ENCODE measurements around the gene CA10.

CA10 gene

GRCh38 chr17:51630101-51630671, 528.3 kb downstream of the CA10 start:
- H3K27me3 ChIP-seq (ENCODE audit: insufficient read depth, low read length, poor library complexity, severe bottlenecking): no peaks in the 10 kb centered on the region

GRCh38 chr17:51629232-51629631, 529.3 kb downstream of the CA10 start:
- Histone ChIP-seq H3K79me2 (ENCODE audit: insufficient read depth, low read length) (no peaks in the 10 kb centered on the region), H3K4me1 (ENCODE audit: insufficient read depth, low read length, poor library complexity, severe bottlenecking) (peaks cover 12% of the 10 kb centered on the region), H3K27me3 (ENCODE audit: insufficient read depth, low read length, poor library complexity, severe bottlenecking) (no peaks in the 10 kb centered on the region), H3F3A (ENCODE audit: low read depth) (no peaks in the 10 kb centered on the region), H3K9ac (ENCODE audit: low read depth, low read length, poor library complexity, severe bottlenecking) (no peak overlapping the region), H3K9me3 (ENCODE audit: insufficient read depth, low read depth, low read length) (no peaks in the 10 kb centered on the region), H3K4me2 (ENCODE audit: low read depth, low read length, poor library complexity, severe bottlenecking) (no peak overlapping the region), H3K9me2 (replicated peaks; ENCODE audit: low read depth, low read length) (no peaks in the 10 kb centered on the region), H3K4me3 (ENCODE audit: low read length, poor library complexity, severe bottlenecking) (no peak overlapping the region), H3K36me3 (ENCODE audit: insufficient read depth, low read length) (no peaks in the 10 kb centered on the region), H4K20me1 (ENCODE audit: insufficient read depth, low read length, poor library complexity, severe bottlenecking) (no peaks in the 10 kb centered on the region), H2AFZ (ENCODE audit: low read length) (no peak overlapping the region)
- no peak for TF ChIP-seq EZH2phosphoT487 (IDR thresholded peaks at IDR 0.05; ENCODE audit: borderline replicate concordance)
- TF ChIP-seq CTCF (conservative IDR thresholded peaks at IDR 0.05; ENCODE audit: low read length): no peak

More at GRCh38 chr17:51630101-51630671, 528.3 kb downstream of the CA10 start:
- TF ChIP-seq EZH2phosphoT487 (IDR thresholded peaks at IDR 0.05; ENCODE audit: borderline replicate concordance) (no peak), CTCF (conservative IDR thresholded peaks at IDR 0.05; ENCODE audit: low read length) (no peak)
- no peaks in the 10 kb centered on the region for H3K36me3 ChIP-seq (ENCODE audit: insufficient read depth, low read length)
- no peak overlapping the region for H3K4me3 ChIP-seq (ENCODE audit: low read length, poor library complexity, severe bottlenecking)
- H3K4me2 ChIP-seq (ENCODE audit: low read depth, low read length, poor library complexity, severe bottlenecking): no peak overlapping the region
- no peak overlapping the region for H2AFZ ChIP-seq (ENCODE audit: low read length)
- peaks cover 12% of the 10 kb centered on the region for H3K4me1 ChIP-seq (ENCODE audit: insufficient read depth, low read length, poor library complexity, severe bottlenecking)
- no peaks in the 10 kb centered on the region for H3K9me3 ChIP-seq (ENCODE audit: insufficient read depth, low read depth, low read length)
- no peaks in the 10 kb centered on the region for H3K9me2 ChIP-seq (replicated peaks; ENCODE audit: low read depth, low read length)
- no peaks in the 10 kb centered on the region for H3K79me2 ChIP-seq (ENCODE audit: insufficient read depth, low read length)
- H3K9ac ChIP-seq (ENCODE audit: low read depth, low read length, poor library complexity, severe bottlenecking): no peak overlapping the region
- H4K20me1 ChIP-seq (ENCODE audit: insufficient read depth, low read length, poor library complexity, severe bottlenecking): no peaks in the 10 kb centered on the region
- no peaks in the 10 kb centered on the region for H3F3A ChIP-seq (ENCODE audit: low read depth)

- no peak overlapping the region for H3K4me3 ChIP-seq (ENCODE audit: low read length, poor library complexity, severe bottlenecking)
- no peaks in the 10 kb centered on the region for H4K20me1 ChIP-seq (ENCODE audit: insufficient read depth, low read length, poor library complexity, severe bottlenecking)
- H3K36me3 ChIP-seq (ENCODE audit: insufficient read depth, low read length): no peaks in the 10 kb centered on the region
- no peaks in the 10 kb centered on the region for H3K79me2 ChIP-seq (ENCODE audit: insufficient read depth, low read length)
- no peaks in the 10 kb centered on the region for H3K9me2 ChIP-seq (replicated peaks; ENCODE audit: low read depth, low read length)
- no peak overlapping the region for H2AFZ ChIP-seq (ENCODE audit: low read length)
- peaks cover 12% of the 10 kb centered on the region for H3K4me1 ChIP-seq (ENCODE audit: insufficient read depth, low read length, poor library complexity, severe bottlenecking)
- no peak overlapping the region for H3K9ac ChIP-seq (ENCODE audit: low read depth, low read length, poor library complexity, severe bottlenecking)
- TF ChIP-seq CTCF (conservative IDR thresholded peaks at IDR 0.05; ENCODE audit: low read length) (no peak), EZH2phosphoT487 (IDR thresholded peaks at IDR 0.05; ENCODE audit: borderline replicate concordance) (no peak)
- H3F3A ChIP-seq (ENCODE audit: low read depth): no peaks in the 10 kb centered on the region
- H3K27me3 ChIP-seq (ENCODE audit: insufficient read depth, low read length, poor library complexity, severe bottlenecking): no peaks in the 10 kb centered on the region
- no peak overlapping the region for H3K4me2 ChIP-seq (ENCODE audit: low read depth, low read length, poor library complexity, severe bottlenecking)
- no peaks in the 10 kb centered on the region for H3K9me3 ChIP-seq (ENCODE audit: insufficient read depth, low read depth, low read length)
Measured at GRCh38 chr17:51627779-51628178, 530.7 kb downstream of the CA10 start.
